Ishikawa (cell line): ENCODE results near the gene COL13A1.

Source experiments
- REST ChIP-seq: IDR thresholded peaks from 2 replicates; pipeline ENCODE4 v1.6.1; 2012; ENCODE audit warnings: low read depth, mild to moderate bottlenecking
- TAF1 ChIP-seq: IDR thresholded peaks from 2 replicates; pipeline ENCODE4 v1.6.1; 2012; ENCODE audit warnings: low read depth, mild to moderate bottlenecking
- USF1 ChIP-seq: IDR thresholded peaks from 2 replicates; pipeline ENCODE4 v1.6.1; 2012

- TF ChIP-seq TAF1 (no peak), USF1 (no peak), REST (no peak)
Measured at GRCh38 chr10:69875856-69876255, 74.2 kb downstream of the COL13A1 start.
